Prostate gland (tissue), 2 donors: ENCODE measurements around the gene TLR10. TPM values are rescaled to one million over a fixed set of nuclear protein-coding genes. Genes with fewer than 3 reads are reported as not detected.
"Not testable (repeated sequence)": the region's sequence is repeated elsewhere in the genome, so short reads cannot be mapped to it uniquely, and the experiment has no call there.

Experiments
- DNase-seq: peaks from one replicate; pipeline ENCODE4 v3.0.0-alpha.2; 2019; ENCODE audit warnings: low spot score
- H3K27ac ChIP-seq, 2 donors: fragments of 200-600 bp; sonication (generic); 2 replicates each; pipeline ENCODE4 v1.5.1; 2017 to 2019
- H3K27me3 ChIP-seq: fragments of 200-600 bp; sonication (generic); replicated peaks from 2 replicates; pipeline ENCODE4 v1.5.1; 2019; ENCODE audit not compliant: insufficient read depth
- H3K36me3 ChIP-seq, 2 donors: fragments of 200-600 bp; sonication (generic); 1 replicate in 1 of 2; 2 replicates in 1 of 2; pipeline versions ENCODE4 v1.5.1 to v1.8.1; 2017 to 2019
- H3K4me1 ChIP-seq: fragments of 200-600 bp; sonication (generic); replicated peaks from 2 replicates; pipeline ENCODE4 v1.5.1; 2019
- H3K4me3 ChIP-seq, 2 donors: fragments of 200-600 bp; sonication (generic); 2 replicates each; pipeline ENCODE4 v1.5.1; 2017 to 2019
- H3K9me3 ChIP-seq: fragments of 200-600 bp; sonication (generic); 2 replicates; pipeline ENCODE4 v1.5.1; 2017
- POLR2A ChIP-seq: fragments of 450-650 bp; IDR thresholded peaks from one replicate; pipeline ENCODE4 v1.6.1; 2016; ENCODE audit warnings: antibody characterized with exemption, mild to moderate bottlenecking
- POLR2AphosphoS5 ChIP-seq: sonication (generic); formaldehyde crosslinking; IDR thresholded peaks from one replicate; pipeline ENCODE4 v1.6.1; 2017; ENCODE audit warnings: antibody characterized with exemption
- WGBS: methylation state at CpG from one replicate; pipeline ENCODE4 v1.1.5; 2018; 5-methylcytosine and 5-hydroxymethylcytosine counted together
- intact Hi-C: fragments of 100-400 bp; cut with DNase I; formaldehyde crosslinking; loops from one replicate; pipeline ENCODE4 v1.14.2; 2022
- total RNA-seq, 2 donors: library from RNA; depleted of rRNA; stranded (reverse); fragments of >200 nt; gene quantifications; one replicate each; pipeline ENCODE4 v1.1.0, GENCODE V29; 2016
- TF ChIP-seq, protein P1 (sequence below), 4 experiments: fragments of 200-600 bp in 2 of 4; fragments of 450-650 bp in 2 of 4; sonication (generic) in 2 of 4; IDR thresholded peaks; 1 replicate in 3 of 4; 2 replicates in 1 of 4; pipeline ENCODE4 v1.5.1; 2016 to 2019; ENCODE audit warnings: antibody characterized with exemption in 4 of 4, mild to moderate bottlenecking in 2 of 4, moderate library complexity in 2 of 4

TLR10 gene
- total RNA-seq, 2 donors from 2014 or later = 0.14 to 0.68 TPM

DNA sequence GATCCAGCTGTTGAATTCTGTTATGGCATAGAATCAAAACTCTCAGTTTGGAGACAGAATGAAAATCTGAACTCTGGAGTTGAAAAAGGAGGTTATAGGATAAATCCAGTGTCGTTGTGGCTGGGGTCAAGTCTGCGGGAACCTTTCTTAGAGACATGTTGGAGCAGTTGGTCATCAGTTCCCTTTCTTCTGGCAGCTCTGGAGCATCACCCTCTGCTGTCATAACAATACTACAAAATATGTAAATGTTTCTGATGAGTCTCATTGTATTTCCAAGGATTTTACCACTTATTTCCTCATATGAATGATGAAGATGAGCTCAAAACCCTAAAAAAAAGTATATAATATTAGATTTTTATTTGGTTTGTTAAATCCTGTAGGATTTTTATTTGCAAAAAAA lies 7.5 kb downstream of the TLR10 start:
- DNase-seq = no peak
- WGBS = 91% methylated on average over 2 of the region's 2 CpGs

DNA sequence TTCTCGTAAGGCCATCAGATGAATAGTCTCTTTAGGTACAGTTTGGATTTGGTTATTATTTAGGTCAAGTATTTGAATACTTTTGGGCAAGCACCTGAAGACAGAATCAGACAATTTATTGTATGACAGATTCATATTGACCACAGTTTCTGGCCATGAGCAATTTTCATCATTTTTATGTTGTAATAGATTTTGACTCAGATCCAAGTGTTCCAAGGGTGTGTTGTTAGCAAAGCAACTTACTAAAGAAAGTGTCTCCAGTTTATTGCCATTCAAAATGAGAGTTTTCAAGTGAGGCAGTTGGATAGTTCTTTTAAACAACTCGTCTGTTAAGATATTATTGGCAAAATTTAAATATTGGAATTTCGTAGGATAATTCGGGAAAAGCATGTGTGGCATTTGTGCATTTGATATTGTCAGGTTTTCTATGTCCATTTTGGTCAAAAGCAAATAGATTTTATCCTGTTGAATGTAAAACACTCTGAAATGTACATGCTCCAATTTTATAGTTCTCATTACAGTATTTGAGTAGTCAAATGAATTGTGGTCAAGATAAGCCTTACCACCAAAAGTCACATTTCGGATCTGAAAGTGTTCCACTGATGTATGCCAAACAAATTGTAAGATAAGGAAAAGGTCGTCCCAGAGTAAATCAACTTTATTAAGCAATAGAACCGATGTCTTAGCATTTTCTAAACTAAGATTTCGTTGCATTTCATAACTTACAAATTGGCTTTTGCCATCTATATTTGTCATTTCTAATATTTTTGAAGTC lies 8.4 kb downstream of the TLR10 start:
- no peaks in the 10 kb centered on the region for H3K4me1 ChIP-seq
- H3K4me3 ChIP-seq = no peak overlapping the region
- no peaks in the 10 kb centered on the region for H3K27me3 ChIP-seq
- intact Hi-C loops = no loop called here
- no peak for DNase-seq
- 78% methylated on average over 8 of the region's 8 CpGs for WGBS
- no peak for TF ChIP-seq POLR2AphosphoS5
- no peak for TF ChIP-seq POLR2A
- TF ChIP-seq, protein P1, sequence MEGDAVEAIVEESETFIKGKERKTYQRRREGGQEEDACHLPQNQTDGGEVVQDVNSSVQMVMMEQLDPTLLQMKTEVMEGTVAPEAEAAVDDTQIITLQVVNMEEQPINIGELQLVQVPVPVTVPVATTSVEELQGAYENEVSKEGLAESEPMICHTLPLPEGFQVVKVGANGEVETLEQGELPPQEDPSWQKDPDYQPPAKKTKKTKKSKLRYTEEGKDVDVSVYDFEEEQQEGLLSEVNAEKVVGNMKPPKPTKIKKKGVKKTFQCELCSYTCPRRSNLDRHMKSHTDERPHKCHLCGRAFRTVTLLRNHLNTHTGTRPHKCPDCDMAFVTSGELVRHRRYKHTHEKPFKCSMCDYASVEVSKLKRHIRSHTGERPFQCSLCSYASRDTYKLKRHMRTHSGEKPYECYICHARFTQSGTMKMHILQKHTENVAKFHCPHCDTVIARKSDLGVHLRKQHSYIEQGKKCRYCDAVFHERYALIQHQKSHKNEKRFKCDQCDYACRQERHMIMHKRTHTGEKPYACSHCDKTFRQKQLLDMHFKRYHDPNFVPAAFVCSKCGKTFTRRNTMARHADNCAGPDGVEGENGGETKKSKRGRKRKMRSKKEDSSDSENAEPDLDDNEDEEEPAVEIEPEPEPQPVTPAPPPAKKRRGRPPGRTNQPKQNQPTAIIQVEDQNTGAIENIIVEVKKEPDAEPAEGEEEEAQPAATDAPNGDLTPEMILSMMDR (IDR thresholded peaks at IDR 0.05) = no peak
- no peaks in the 10 kb centered on the region for H3K36me3 ChIP-seq
- no peak overlapping the region for H3K27ac ChIP-seq
- H3K9me3 ChIP-seq = no peaks in the 10 kb centered on the region

More for the DNA sequence above, 7.5 kb downstream of the TLR10 start:
- Histone ChIP-seq H3K4me1 (no peaks in the 10 kb centered on the region), H3K36me3 (no peaks in the 10 kb centered on the region), H3K4me3 (no peak overlapping the region), H3K27me3 (no peaks in the 10 kb centered on the region), H3K27ac (no peak overlapping the region), H3K9me3 (no peaks in the 10 kb centered on the region)
- intact Hi-C loops = no loop called here
- TF ChIP-seq POLR2AphosphoS5 (no peak), POLR2A (no peak)
- TF ChIP-seq, protein P1 (IDR thresholded peaks at IDR 0.05) = no peak

DNA sequence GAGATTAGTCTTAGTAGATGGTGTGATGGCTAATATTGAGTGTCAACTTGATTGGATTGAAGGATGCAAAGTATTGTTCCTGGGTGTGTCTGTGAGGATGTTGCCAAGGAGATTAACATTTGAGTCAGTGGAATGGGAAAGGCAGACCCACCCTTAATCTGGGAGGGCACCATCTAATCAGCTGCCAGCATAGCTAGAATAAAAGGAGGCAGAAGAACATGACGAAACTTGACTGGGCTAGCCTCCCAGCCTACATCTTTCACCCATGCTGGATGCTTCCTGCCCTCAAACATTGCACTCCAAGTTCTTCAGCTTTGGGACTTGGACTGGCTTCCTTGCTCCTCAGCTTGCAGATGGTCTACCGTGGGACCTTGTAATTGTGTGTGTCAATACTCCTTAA lies 12.5 kb downstream of the TLR10 start:
- 85% methylated on average over 2 of the region's 2 CpGs for WGBS
- intact Hi-C loops, H3K36me3 ChIP-seq, H3K27me3 ChIP-seq, H3K4me3 ChIP-seq, DNase-seq, H3K4me1 ChIP-seq, H3K27ac ChIP-seq, H3K9me3 ChIP-seq: not testable (repeated sequence)

GRCh38 chr4:38769857-38770256 lies 12.9 kb downstream of the TLR10 start:
- no peaks in the 10 kb centered on the region for H3K4me1 ChIP-seq
- intact Hi-C loops = loop anchor here (10.0 kb wide), 1 partner anchor 365 kb away; no protein-coding TSS in a partner anchor
- no peak overlapping the region for H3K27ac ChIP-seq
- 91% methylated on average over 2 of the region's 2 CpGs for WGBS
- H3K4me3 ChIP-seq = no peak overlapping the region
- H3K9me3 ChIP-seq = no peaks in the 10 kb centered on the region
- no peaks in the 10 kb centered on the region for H3K27me3 ChIP-seq
- no peak for TF ChIP-seq POLR2AphosphoS5
- TF ChIP-seq POLR2A = no peak
- no peak for DNase-seq
- H3K36me3 ChIP-seq = no peaks in the 10 kb centered on the region

DNA sequence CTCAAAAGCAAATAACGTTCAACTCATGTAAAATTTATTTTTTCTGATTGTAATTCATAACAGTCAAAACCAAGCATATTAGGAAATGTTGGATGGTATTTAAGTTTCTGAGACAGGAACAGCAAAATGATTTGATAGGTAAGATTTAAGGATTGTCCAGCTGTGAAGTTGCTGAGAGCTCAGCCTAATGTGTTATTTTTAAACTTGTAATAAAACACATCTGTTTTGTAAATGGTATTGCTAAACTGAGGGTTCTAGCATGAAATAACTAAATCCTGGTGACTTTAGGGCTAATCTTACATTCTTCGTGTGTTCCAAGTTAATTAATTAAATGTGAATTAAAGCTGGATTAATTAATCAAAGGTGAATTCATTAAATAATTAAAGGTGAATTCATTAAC lies 13.3 kb downstream of the TLR10 start:
- no peak for DNase-seq
- no peak overlapping the region for H3K27ac ChIP-seq
- H3K36me3 ChIP-seq = no peaks in the 10 kb centered on the region
- H3K9me3 ChIP-seq = no peaks in the 10 kb centered on the region
- no peak overlapping the region for H3K4me3 ChIP-seq
- 40% methylated on average over 2 of the region's 2 CpGs for WGBS
- TF ChIP-seq POLR2AphosphoS5 (no peak), POLR2A (no peak)
- TF ChIP-seq, protein P1 (IDR thresholded peaks at IDR 0.05) = no peak
- H3K4me1 ChIP-seq = no peaks in the 10 kb centered on the region
- H3K27me3 ChIP-seq = no peaks in the 10 kb centered on the region
- intact Hi-C loops = loop anchor here (10.0 kb wide), 1 partner anchor 365 kb away; no protein-coding TSS in a partner anchor

- Histone ChIP-seq H3K27ac (no peak overlapping the region), H3K4me1 (no peaks in the 10 kb centered on the region), H3K4me3 (no peak overlapping the region), H3K9me3 (no peaks in the 10 kb centered on the region), H3K36me3 (no peaks in the 10 kb centered on the region), H3K27me3 (no peaks in the 10 kb centered on the region)
- DNase-seq = no peak
- intact Hi-C loops = loop anchor here (10.0 kb wide), 1 partner anchor 366 kb away; no protein-coding TSS in a partner anchor
- no peak for TF ChIP-seq POLR2A
- TF ChIP-seq POLR2AphosphoS5 = no peak
- TF ChIP-seq, protein P1 (IDR thresholded peaks at IDR 0.05) = no peak
- 50% methylated on average over 5 of the region's 5 CpGs for WGBS
These were observed 13.8 kb downstream of the TLR10 start for GRCh38 chr4:38768968-38769394.

DNA sequence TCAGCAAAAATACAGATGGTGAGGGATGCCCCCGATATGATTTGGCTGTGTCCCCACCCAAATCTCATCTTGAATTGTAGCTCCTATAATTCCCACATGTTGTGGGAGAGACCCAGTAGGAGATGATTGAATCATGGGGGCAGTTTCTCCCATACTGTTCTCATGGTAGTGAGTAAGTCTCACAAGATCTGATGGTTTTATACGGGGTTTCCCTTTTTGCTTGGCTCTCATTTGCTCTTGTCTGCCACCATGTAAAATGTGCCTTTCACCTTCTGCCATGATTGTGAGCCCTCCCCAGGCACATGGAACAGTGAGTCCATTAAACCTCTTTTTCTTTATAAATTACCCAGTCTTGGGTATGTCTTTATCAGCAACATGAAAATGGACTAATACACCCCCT lies 15.8 kb downstream of the TLR10 start:
- not testable (repeated sequence) for H3K27ac ChIP-seq, H3K9me3 ChIP-seq, H3K4me1 ChIP-seq, H3K36me3 ChIP-seq, H3K4me3 ChIP-seq, H3K27me3 ChIP-seq, DNase-seq
- intact Hi-C loops = loop anchor here (10.0 kb wide), 1 partner anchor 368 kb away; no protein-coding TSS in a partner anchor
- 89% methylated on average over 2 of the region's 2 CpGs for WGBS
